GM12865 (cell line): ENCODE data around the gene INTS13.

ENCODE experiments used
- DNase-seq: peaks from one replicate; pipeline ENCODE4 v3.0.0; 2010; ENCODE audit warnings: low read depth
- H3K4me3 ChIP-seq: 2 replicates; pipeline ENCODE4 v1.5.1; 2011; ENCODE audit warnings: mild to moderate bottlenecking, low read depth, low read length, control low read depth
- TF ChIP-seq, protein P1 (sequence below): IDR thresholded peaks from 2 replicates; pipeline ENCODE4 v1.5.1; 2011; ENCODE audit warnings: low read length, control low read depth, low read depth, inconsistent platforms; ENCODE audit not compliant: insufficient read depth; ENCODE audit errors: missing control alignments

Gene INTS13

DNA sequence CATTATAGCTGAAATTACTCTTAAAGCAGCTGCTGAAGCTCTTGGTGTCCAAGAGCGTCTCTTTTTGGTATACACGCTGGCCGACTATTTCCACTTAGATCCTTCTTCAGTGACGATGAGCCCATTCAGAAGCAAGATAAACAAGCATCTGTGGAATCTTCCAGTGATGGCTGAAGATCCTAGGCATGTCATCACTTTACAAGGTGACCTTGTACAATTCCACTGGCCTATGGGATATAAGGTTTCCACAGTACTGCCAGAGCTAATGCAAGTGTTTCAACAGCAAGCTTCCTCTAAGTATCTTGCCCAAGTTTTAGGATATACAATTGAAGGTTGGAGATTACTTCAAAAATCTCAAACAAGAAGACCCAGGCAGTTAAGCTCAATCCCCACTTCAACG lies 47.0 kb downstream of the INTS13 start:
- no peak overlapping the region for H3K4me3 ChIP-seq

DNA sequence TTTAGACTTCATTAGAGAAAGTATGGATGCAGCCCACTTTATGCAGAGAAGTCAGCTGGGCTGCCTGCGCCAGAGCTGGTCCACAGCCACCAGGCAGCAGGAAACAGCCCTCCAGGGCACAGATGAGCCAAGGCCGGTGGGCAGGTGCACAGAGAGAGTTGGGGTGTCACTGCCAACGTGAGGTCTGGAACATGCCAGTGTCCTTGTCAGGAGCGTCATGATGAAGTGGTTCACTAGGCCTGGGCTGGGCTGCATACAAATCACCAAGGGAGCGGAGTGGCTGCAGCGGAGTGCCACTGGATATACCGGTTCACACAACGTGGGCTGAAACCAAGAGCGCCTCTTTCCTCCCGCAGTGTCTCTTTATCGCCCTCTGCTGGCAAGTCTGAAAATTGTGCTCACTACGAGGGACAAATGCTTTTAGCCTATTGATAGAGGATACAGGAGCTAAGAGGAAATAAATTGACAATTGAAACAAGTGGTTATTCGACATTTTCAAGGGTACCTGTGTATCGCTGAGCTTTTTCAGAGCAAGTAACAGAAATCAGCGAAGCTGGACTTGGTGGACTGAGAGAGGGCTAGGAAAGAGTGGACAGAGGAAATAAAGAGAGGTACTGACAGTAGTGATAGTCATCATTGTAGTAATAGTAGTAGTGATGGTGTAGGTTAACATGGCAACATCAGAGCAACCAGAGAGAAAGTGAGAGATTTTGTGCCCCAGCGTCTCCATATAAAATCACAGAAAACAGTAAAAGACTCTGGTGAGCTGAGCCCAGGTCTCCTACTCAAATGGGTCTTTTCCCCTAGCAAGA lies 52.8 kb downstream of the INTS13 start:
- H3K4me3 ChIP-seq, result no peak overlapping the region
- DNase-seq, result peak; percentile 90
- TF ChIP-seq, protein P1, sequence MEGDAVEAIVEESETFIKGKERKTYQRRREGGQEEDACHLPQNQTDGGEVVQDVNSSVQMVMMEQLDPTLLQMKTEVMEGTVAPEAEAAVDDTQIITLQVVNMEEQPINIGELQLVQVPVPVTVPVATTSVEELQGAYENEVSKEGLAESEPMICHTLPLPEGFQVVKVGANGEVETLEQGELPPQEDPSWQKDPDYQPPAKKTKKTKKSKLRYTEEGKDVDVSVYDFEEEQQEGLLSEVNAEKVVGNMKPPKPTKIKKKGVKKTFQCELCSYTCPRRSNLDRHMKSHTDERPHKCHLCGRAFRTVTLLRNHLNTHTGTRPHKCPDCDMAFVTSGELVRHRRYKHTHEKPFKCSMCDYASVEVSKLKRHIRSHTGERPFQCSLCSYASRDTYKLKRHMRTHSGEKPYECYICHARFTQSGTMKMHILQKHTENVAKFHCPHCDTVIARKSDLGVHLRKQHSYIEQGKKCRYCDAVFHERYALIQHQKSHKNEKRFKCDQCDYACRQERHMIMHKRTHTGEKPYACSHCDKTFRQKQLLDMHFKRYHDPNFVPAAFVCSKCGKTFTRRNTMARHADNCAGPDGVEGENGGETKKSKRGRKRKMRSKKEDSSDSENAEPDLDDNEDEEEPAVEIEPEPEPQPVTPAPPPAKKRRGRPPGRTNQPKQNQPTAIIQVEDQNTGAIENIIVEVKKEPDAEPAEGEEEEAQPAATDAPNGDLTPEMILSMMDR, result peak; percentile 97

More for the DNA sequence above, 47.0 kb downstream of the INTS13 start:
- DNase-seq, result no peak
- TF ChIP-seq, protein P1, result no peak

DNA sequence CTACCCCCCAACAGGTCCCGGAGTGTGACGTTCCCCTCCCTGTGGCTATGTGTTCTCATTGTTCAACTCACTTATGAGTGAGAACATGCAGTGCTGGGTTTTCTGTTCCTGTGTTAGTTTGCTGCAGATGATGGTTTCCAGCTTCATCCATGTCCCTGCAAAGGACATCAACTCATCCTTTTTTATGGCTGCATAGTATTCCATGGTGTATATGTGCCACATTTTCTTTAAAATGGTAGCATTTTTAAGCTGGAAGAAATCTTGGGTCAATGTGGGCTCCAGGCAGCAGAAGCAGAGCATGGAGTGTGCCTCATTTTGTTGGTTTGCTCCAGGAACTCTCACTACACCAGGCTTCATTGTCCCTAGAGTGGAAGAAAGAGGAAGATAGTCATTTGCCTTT lies 57.2 kb downstream of the INTS13 start:
- no peak overlapping the region for H3K4me3 ChIP-seq
- no peak for DNase-seq
- TF ChIP-seq, protein P1, result no peak

DNA sequence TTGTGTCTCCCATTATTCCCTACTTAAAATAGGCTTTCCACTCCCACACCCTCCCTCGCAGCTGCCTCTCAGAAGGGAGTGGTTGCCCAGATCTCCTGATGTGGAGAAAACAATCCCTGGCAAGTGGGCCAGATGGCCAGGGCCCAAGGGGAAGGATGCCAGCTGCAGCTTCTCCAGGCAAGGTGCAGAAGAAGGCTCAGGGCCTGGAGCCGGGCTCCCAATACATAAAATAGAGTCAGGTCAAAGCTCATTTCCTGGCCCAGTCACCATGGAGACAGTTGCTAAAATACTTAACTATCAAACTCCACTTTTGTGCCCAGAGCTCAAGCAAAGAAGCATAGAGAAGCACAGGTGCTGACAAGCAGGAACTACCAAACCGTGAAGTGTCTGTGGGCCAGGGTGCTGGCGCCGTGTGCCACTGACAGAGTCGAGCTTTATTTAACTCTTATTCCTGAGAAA lies 59.1 kb downstream of the INTS13 start:
- DNase-seq, result peak; percentile 39
- H3K4me3 ChIP-seq, result no peak overlapping the region
- TF ChIP-seq, protein P1, result no peak

DNA sequence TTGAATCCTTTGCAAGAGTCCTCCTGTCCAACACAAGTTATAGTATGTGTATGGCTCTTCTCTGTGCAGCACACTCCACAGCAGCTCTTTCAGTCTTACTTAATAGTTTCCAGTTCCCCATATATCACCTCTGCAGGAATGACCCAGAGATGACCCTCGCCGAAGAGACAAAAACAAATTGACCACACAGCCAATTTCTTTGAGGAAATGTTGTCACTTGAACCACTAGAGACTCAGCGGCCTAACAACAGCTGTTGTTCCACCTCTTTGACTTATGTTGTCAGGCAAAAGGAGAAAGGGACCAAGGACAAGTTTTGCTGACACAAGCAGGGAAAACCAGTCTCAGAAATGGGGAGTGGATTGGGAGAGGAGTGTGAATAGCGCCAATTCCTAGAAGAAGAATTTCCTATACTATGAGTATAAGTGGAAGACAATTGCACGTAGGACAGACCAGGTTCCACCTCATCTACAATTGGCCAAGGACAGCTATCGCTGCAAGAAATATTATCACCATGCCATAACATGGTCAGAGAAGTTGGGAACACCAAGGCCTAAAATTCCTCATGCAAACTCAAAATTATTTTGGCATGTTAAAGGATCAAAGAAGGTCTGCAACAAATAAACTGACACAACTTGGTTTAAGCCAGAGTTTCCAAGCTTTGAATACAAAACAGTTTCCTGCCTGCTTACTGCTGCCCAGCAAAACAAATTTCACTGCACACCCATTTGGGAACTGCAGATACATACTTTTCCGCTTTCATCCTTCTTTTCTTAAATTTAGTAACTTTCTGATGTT lies 63.1 kb downstream of the INTS13 start:
- TF ChIP-seq, protein P1, result no peak
- peak; percentile 82 for DNase-seq

DNA sequence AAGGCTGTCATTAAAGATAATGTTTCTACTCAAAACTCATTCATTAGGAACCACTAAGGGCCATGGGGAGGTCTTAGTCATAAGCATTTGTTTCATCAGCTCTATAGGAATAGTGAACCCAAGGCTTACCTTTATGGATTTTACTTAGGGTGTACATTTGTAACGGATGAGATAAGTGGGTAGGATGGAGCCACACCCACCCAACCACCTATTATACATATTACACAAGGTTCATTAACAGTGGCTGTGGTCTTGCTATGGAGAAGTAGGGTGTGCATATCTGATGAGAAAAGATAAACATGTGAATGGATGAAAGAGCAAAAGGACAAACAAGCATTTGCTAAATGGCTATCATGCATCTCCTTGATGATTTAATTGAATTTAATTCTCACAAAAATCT lies 65.2 kb downstream of the INTS13 start:
- TF ChIP-seq, protein P1, result no peak
- DNase-seq, result no peak
- H3K4me3 ChIP-seq, result no peak overlapping the region

More for the DNA sequence above, 63.1 kb downstream of the INTS13 start:
- no peak overlapping the region for H3K4me3 ChIP-seq
